DOHH2 (cell line): ENCODE measurements around the gene FAM43B.

Source experiments
- H3F3A ChIP-seq: fragments of 200-600 bp; sonication (generic), shearing (Covaris generic); 2 replicates; pipeline ENCODE4 v1.6.0; 2016; ENCODE audit warnings: antibody characterized with exemption, mild to moderate bottlenecking; ENCODE audit not compliant: control insufficient read depth, insufficient read depth
- H3K27ac ChIP-seq: fragments of 200-600 bp; sonication (generic); 2 replicates; pipeline ENCODE4 v1.5.1; 2014; ENCODE audit warnings: low read depth, mild to moderate bottlenecking, low read length, moderate library complexity
- H3K27me3 ChIP-seq: fragments of 200-600 bp; sonication (generic); 2 replicates; pipeline ENCODE4 v1.6.1; 2014; ENCODE audit warnings: mild to moderate bottlenecking, low read length, mixed read lengths; ENCODE audit not compliant: control insufficient read depth
- H3K36me3 ChIP-seq: fragments of 200-600 bp; sonication (generic); 2 replicates; pipeline ENCODE4 v1.6.1; 2014; ENCODE audit warnings: mild to moderate bottlenecking, low read length, moderate library complexity, mixed read lengths; ENCODE audit not compliant: control insufficient read depth
- H3K4me1 ChIP-seq: fragments of 200-600 bp; sonication (generic); 2 replicates; pipeline ENCODE4 v1.6.1; 2014; ENCODE audit warnings: mild to moderate bottlenecking, low read length, mixed read lengths; ENCODE audit not compliant: control insufficient read depth
- H3K4me2 ChIP-seq: fragments of 200-600 bp; sonication (generic); 2 replicates; pipeline ENCODE4 v1.6.0; 2014; ENCODE audit warnings: mild to moderate bottlenecking, low read length, moderate library complexity
- H3K4me3 ChIP-seq: fragments of 200-600 bp; sonication (generic); 2 replicates; pipeline ENCODE4 v1.5.1; 2014; ENCODE audit warnings: mild to moderate bottlenecking, low read length, mixed read lengths
- H3K79me2 ChIP-seq: fragments of 200-600 bp; sonication (generic); 2 replicates; pipeline ENCODE4 v1.6.1; 2014; ENCODE audit warnings: mild to moderate bottlenecking, low read length, mixed read lengths; ENCODE audit not compliant: control insufficient read depth
- H3K9me2 ChIP-seq: fragments of 200-600 bp; sonication (generic); replicated peaks from 2 replicates; pipeline ENCODE4 v1.6.1; 2014; ENCODE audit warnings: mild to moderate bottlenecking, low read length, mixed read lengths; ENCODE audit not compliant: control insufficient read depth
- H3K9me3 ChIP-seq: fragments of 200-600 bp; sonication (generic); 2 replicates; pipeline ENCODE4 v1.6.1; 2014; ENCODE audit warnings: antibody characterized with exemption, low read length, mixed read lengths; ENCODE audit not compliant: control insufficient read depth, insufficient read depth
- H4K20me1 ChIP-seq: fragments of 200-600 bp; sonication (generic); 2 replicates; pipeline ENCODE4 v1.6.0; 2014; ENCODE audit warnings: low read depth, mild to moderate bottlenecking, antibody characterized with exemption, low read length, moderate library complexity; ENCODE audit not compliant: control insufficient read depth, insufficient read depth
- CTCF ChIP-seq: fragments of 200-600 bp; sonication (generic); IDR thresholded peaks from one replicate; pipeline ENCODE4 v1.5.1; 2014; ENCODE audit warnings: antibody characterized with exemption, mild to moderate bottlenecking, low read depth, low read length; ENCODE audit not compliant: poor library complexity, severe bottlenecking
- EZH2phosphoT487 ChIP-seq: fragments of 200-600 bp; sonication (generic); IDR thresholded peaks from 2 replicates; pipeline ENCODE4 v1.6.1; 2017; ENCODE audit warnings: borderline replicate concordance, mild to moderate bottlenecking, antibody characterized with exemption, low read length, moderate library complexity, mixed read lengths

FAM43B gene

GRCh38 chr1:20534659-20535417, 17.5 kb upstream of the FAM43B start:
- TF ChIP-seq CTCF (no peak), EZH2phosphoT487 (no peak)
- no peak overlapping the region for H3K4me2 ChIP-seq
- H3K79me2 ChIP-seq, result no peaks in the 10 kb centered on the region
- no peaks in the 10 kb centered on the region for H3K9me2 ChIP-seq
- H3K9me3 ChIP-seq, result no peaks in the 10 kb centered on the region
- no peaks in the 10 kb centered on the region for H3F3A ChIP-seq
- H3K36me3 ChIP-seq, result no peaks in the 10 kb centered on the region
- no peak overlapping the region for H3K27ac ChIP-seq
- no peaks in the 10 kb centered on the region for H3K4me1 ChIP-seq
- H4K20me1 ChIP-seq, result no peaks in the 10 kb centered on the region
- no peak overlapping the region for H3K4me3 ChIP-seq
- peaks cover 37% of the 10 kb centered on the region for H3K27me3 ChIP-seq

GRCh38 chr1:20538227-20538626, 14.1 kb upstream of the FAM43B start:
- Histone ChIP-seq H4K20me1 (no peaks in the 10 kb centered on the region), H3K4me3 (no peak overlapping the region), H3K9me3 (no peaks in the 10 kb centered on the region), H3K27ac (no peak overlapping the region), H3K4me1 (no peaks in the 10 kb centered on the region), H3K9me2 (no peaks in the 10 kb centered on the region), H3K27me3 (peaks cover 26% of the 10 kb centered on the region), H3K79me2 (no peaks in the 10 kb centered on the region), H3F3A (no peaks in the 10 kb centered on the region), H3K4me2 (no peak overlapping the region), H3K36me3 (no peaks in the 10 kb centered on the region)
- TF ChIP-seq CTCF, result no peak
- TF ChIP-seq EZH2phosphoT487, result no peak

GRCh38 chr1:20538760-20539551, 13.4 kb upstream of the FAM43B start:
- Histone ChIP-seq H3F3A (no peaks in the 10 kb centered on the region), H4K20me1 (no peaks in the 10 kb centered on the region), H3K27ac (no peak overlapping the region), H3K9me3 (no peaks in the 10 kb centered on the region), H3K27me3 (peaks cover 21% of the 10 kb centered on the region), H3K4me2 (no peak overlapping the region), H3K4me1 (no peaks in the 10 kb centered on the region), H3K79me2 (no peaks in the 10 kb centered on the region), H3K4me3 (no peak overlapping the region), H3K9me2 (no peaks in the 10 kb centered on the region), H3K36me3 (no peaks in the 10 kb centered on the region)
- TF ChIP-seq EZH2phosphoT487, result no peak
- no peak for TF ChIP-seq CTCF
